Renal cortical epithelial cell (primary cell): ENCODE measurements around the gene KCNT1. TPM values are rescaled to one million over a fixed set of nuclear protein-coding genes. Genes with fewer than 3 reads are reported as not detected.

Experiments
- DNase-seq: peaks from one replicate; pipeline ENCODE4 v3.0.0-alpha.2; 2011; ENCODE audit warnings: low read depth
- total RNA-seq: library from RNA; depleted of rRNA; stranded (reverse); fragments of >200 nt; gene quantifications from 2 replicates; pipeline ENCODE4 v1.2.3, GENCODE V29; 2014

The KCNT1 gene
- total RNA-seq, 1 donor from 2014 or later = not detected

GRCh38 chr9:135820661-135821060 lies 118.7 kb downstream of the KCNT1 start:
- no peak for DNase-seq

- DNase-seq = no peak
Measured at GRCh38 chr9:135821116-135821515, 119.1 kb downstream of the KCNT1 start.

GRCh38 chr9:135821733-135822373 lies 119.9 kb downstream of the KCNT1 start:
- DNase-seq = no peak

GRCh38 chr9:135822374-135822755 lies 120.4 kb downstream of the KCNT1 start:
- no peak for DNase-seq

GRCh38 chr9:135823036-135823435 lies 121.1 kb downstream of the KCNT1 start:
- DNase-seq = no peak

- DNase-seq = no peak
Measured at GRCh38 chr9:135825435-135826187, 123.6 kb downstream of the KCNT1 start.

- DNase-seq = no peak
Measured at GRCh38 chr9:135826188-135826545, 124.2 kb downstream of the KCNT1 start.

- no peak for DNase-seq
Measured at GRCh38 chr9:135827301-135827700, 125.3 kb downstream of the KCNT1 start.

GRCh38 chr9:135827866-135828580 lies 126.0 kb downstream of the KCNT1 start:
- no peak for DNase-seq

GRCh38 chr9:135828656-135829055 lies 126.7 kb downstream of the KCNT1 start:
- DNase-seq = no peak

GRCh38 chr9:135830496-135830895 lies 128.5 kb downstream of the KCNT1 start:
- no peak for DNase-seq

GRCh38 chr9:135833864-135834263 lies 131.9 kb downstream of the KCNT1 start:
- no peak for DNase-seq

GRCh38 chr9:135835131-135835530 lies 133.1 kb downstream of the KCNT1 start:
- DNase-seq = no peak

- no peak for DNase-seq
Measured at GRCh38 chr9:135839516-135839915, 137.5 kb downstream of the KCNT1 start.

- no peak for DNase-seq
Measured at GRCh38 chr9:135840107-135840506, 138.1 kb downstream of the KCNT1 start.

- no peak for DNase-seq
Measured at GRCh38 chr9:135840539-135840938, 138.6 kb downstream of the KCNT1 start.

Other genes with a start within 250 kb of the KCNT1 start
- gene PPP1R26, start 222.4 kb upstream of the KCNT1 start, total RNA-seq = 22.7 and 32.7 TPM in 2 replicates
- 13.4 and 16.8 TPM in 2 replicates for gene MRPS2, start 201.5 kb upstream of the KCNT1 start, total RNA-seq
- gene LCN1, start 180.7 kb upstream of the KCNT1 start, total RNA-seq = not detected in 2 replicates
- gene OBP2A, start 156.1 kb upstream of the KCNT1 start, total RNA-seq = not detected in 2 replicates
- not detected in 2 replicates for gene PAEP, start 140.4 kb upstream of the KCNT1 start, total RNA-seq
- gene GLT6D1, start 62.6 kb upstream of the KCNT1 start, total RNA-seq = not detected in 2 replicates
- not detected in 2 replicates for gene LCN9, start 38.9 kb upstream of the KCNT1 start, total RNA-seq
- gene SOHLH1, start 2.7 kb upstream of the KCNT1 start, total RNA-seq = not detected in 2 replicates
- 31.6 and 39.8 TPM in 2 replicates for gene CAMSAP1, start 205.4 kb downstream of the KCNT1 start, total RNA-seq